Mucosa of descending colon (tissue), 3 donors: ENCODE measurements around the gene VKORC1. TPM values are rescaled to one million over a fixed set of nuclear protein-coding genes. Genes with fewer than 3 reads are reported as not detected.

Experiments
- ATAC-seq: fragments of 200-7000 bp; cut with Tn5 transposase; one replicate; pipeline ENCODE4 v1.9.1; 2020; ENCODE audit warnings: mild to moderate bottlenecking, moderate library complexity
- DNase-seq, 3 donors: peaks; one replicate each; pipeline ENCODE4 v3.0.0-alpha.2; 2020
- H3K36me3 ChIP-seq: fragments of 200-600 bp; one replicate; pipeline ENCODE4 v1.8.0; 2021; ENCODE audit warnings: low read depth, mild to moderate bottlenecking
- H3K4me1 ChIP-seq: fragments of 200-600 bp; one replicate; pipeline ENCODE4 v1.8.0; 2021; ENCODE audit warnings: low read depth, mild to moderate bottlenecking
- H3K4me3 ChIP-seq: fragments of 200-600 bp; one replicate; pipeline ENCODE4 v1.8.0; 2021; ENCODE audit warnings: mild to moderate bottlenecking
- H3K9me3 ChIP-seq: fragments of 200-600 bp; one replicate; pipeline ENCODE4 v1.8.0; 2021; ENCODE audit warnings: mild to moderate bottlenecking
- intact Hi-C, 2 donors: fragments of 100-400 bp; cut with DNase I in 1 of 2; cut with micrococcal nuclease in 1 of 2; formaldehyde crosslinking; loops; one replicate each; pipeline versions ENCODE4 v1.11.0 to v1.11.1; 2022; cut with DNase I, micrococcal nuclease
- total RNA-seq, 3 donors: library from RNA; stranded (reverse); fragmentation: NEBNext Ultra II Directional in 2 of 3; extraction: Animal tissue kit (Norgen Biotek cat#: 25700) in 2 of 3; gene quantifications; one replicate each; pipeline versions ENCODE4 v1.2.1 to v1.2.4, GENCODE V29; 2021 to 2023
- TF ChIP-seq, protein P1 (sequence below): fragments of 200-600 bp; IDR thresholded peaks from one replicate; pipeline ENCODE4 v1.8.0; 2022; ENCODE audit warnings: antibody characterized with exemption, mild to moderate bottlenecking
- donor health status: DM: no; HTN: no; CAD: no; lungs with moderate emphysema.
- donor health status: DM: no; HTN: no; CAD: no.
- donor health status: DM: no; HTN: yes; CAD: no.

The VKORC1 gene
- total RNA-seq, 3 donors from 2014 or later, result 31.9 to 67.9 (median 41.3) TPM

GRCh38 chr16:31074814-31075183 is 19.8 kb downstream of the VKORC1 start:
- no peak for ATAC-seq
- H3K9me3 ChIP-seq, result no peaks in the 10 kb centered on the region
- no peaks in the 10 kb centered on the region for H3K36me3 ChIP-seq
- TF ChIP-seq, protein P1, sequence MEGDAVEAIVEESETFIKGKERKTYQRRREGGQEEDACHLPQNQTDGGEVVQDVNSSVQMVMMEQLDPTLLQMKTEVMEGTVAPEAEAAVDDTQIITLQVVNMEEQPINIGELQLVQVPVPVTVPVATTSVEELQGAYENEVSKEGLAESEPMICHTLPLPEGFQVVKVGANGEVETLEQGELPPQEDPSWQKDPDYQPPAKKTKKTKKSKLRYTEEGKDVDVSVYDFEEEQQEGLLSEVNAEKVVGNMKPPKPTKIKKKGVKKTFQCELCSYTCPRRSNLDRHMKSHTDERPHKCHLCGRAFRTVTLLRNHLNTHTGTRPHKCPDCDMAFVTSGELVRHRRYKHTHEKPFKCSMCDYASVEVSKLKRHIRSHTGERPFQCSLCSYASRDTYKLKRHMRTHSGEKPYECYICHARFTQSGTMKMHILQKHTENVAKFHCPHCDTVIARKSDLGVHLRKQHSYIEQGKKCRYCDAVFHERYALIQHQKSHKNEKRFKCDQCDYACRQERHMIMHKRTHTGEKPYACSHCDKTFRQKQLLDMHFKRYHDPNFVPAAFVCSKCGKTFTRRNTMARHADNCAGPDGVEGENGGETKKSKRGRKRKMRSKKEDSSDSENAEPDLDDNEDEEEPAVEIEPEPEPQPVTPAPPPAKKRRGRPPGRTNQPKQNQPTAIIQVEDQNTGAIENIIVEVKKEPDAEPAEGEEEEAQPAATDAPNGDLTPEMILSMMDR, result no peak
- peak overlapping the region; percentile 86 for H3K4me3 ChIP-seq
- peaks cover 17% of the 10 kb centered on the region for H3K4me1 ChIP-seq
- DNase-seq, result no peak
- intact Hi-C loops, result loop anchor here in 1 of 2 donors (10.0 kb wide), 1 partner anchor 90 kb away; the partner anchor contains the start of gene HSD3B7

DNA sequence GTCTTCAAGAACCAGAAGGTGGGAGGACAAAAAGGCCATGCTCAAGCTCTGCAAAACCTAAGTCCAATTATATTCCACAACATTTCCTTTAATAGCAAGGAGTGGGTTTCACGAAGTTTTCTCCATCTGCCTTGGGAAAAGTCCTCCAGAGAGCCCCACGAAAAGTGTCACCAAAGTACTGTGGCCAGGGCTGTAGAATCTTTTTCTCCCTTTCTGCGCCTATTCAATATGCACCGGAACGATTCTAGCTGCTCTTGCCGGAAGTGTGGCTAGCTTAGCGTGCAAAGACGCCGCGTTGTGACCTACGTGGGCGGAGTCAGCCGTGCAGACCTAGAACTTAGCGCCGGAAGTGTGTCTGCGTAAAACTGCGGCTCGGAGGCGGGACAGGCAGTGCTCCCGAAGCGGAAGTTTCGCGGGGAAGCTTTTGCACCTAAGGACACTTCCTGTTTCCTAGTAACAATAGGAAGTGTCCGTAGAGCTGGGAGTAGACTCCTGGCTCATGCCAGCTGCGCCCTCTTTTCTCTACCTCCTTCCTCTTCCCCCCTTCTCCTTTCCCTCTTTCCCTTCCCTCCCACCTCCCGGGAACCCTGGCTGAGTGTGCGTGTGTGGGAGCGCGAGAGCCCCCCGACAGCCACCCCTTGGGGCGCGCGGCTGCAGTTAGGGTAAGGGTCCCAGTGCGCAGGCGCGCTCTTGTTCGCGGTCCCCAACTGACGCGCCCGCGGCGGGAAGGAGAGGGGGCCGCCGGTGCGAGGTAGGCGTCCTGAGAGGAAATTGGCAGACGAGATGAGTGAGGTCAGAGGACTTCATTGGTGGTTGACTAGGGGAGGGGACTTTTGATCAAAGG is 20.4 kb downstream of the VKORC1 start, which contains the start of the genes ZNF646 and ZNF668:
ZNF646 (plus strand) TSS at position 453 of the 844 bp plus-strand sequence. CDS start 1,903 bp downstream, outside the sequence.
ZNF668 (minus strand) TSS at position 271 of the 844 bp plus-strand sequence. CDS start 9,781 bp downstream, outside the sequence.
- Histone ChIP-seq H3K9me3 (no peaks in the 10 kb centered on the region), H3K4me1 (peaks cover 17% of the 10 kb centered on the region), H3K36me3 (no peaks in the 10 kb centered on the region), H3K4me3 (peak within 1 kb of the TSS; percentile 86)
- ATAC-seq (peak; percentile 91), DNase-seq (peak; percentile 97 to 99 (median 99))
- intact Hi-C loops, result loop anchor here (2.0 to 10.0 kb wide), 2 partner anchors 41 to 89 kb away; partner anchors contain the start of genes HSD3B7 (in 1 of the 2) and STX4 (in 1 of the 2)
- TF ChIP-seq, protein P1, result no peak

GRCh38 chr16:31073142-31073969 is 21.2 kb downstream of the VKORC1 start:
- TF ChIP-seq, protein P1, result no peak
- peak; percentile 88 for ATAC-seq
- Histone ChIP-seq H3K4me1 (peaks cover 17% of the 10 kb centered on the region), H3K9me3 (no peaks in the 10 kb centered on the region), H3K4me3 (peak overlapping the region; percentile 86), H3K36me3 (no peaks in the 10 kb centered on the region)
- peak; percentile 93 to 97 (median 93) for DNase-seq
- intact Hi-C loops, result loop anchor here (2.0 to 10.0 kb wide), 2 partner anchors 41 to 89 kb away; partner anchors contain the start of genes HSD3B7 (in 1 of the 2) and STX4 (in 1 of the 2)

- Histone ChIP-seq H3K4me3 (peak overlapping the region; percentile 86), H3K4me1 (peaks cover 17% of the 10 kb centered on the region), H3K9me3 (no peaks in the 10 kb centered on the region), H3K36me3 (no peaks in the 10 kb centered on the region)
- TF ChIP-seq, protein P1, result no peak
- DNase-seq (peak in 1 of 3 donors; percentile 48), ATAC-seq (peak; percentile 5)
- intact Hi-C loops, result loop anchor here (2.0 to 10.0 kb wide), 2 partner anchors 40 to 88 kb away; partner anchors contain the start of genes HSD3B7 (in 1 of the 2) and STX4 (in 1 of the 2)
These were observed 22.0 kb downstream of the VKORC1 start for GRCh38 chr16:31072540-31073141.

GRCh38 chr16:31071861-31072260 is 22.7 kb downstream of the VKORC1 start:
- H3K9me3 ChIP-seq, result no peaks in the 10 kb centered on the region
- TF ChIP-seq, protein P1, result no peak
- H3K4me3 ChIP-seq, result no peak overlapping the region
- peaks cover 17% of the 10 kb centered on the region for H3K4me1 ChIP-seq
- ATAC-seq, result no peak
- peak in 1 of 3 donors; percentile 30 for DNase-seq
- intact Hi-C loops, result loop anchor here (2.0 to 10.0 kb wide), 2 partner anchors 39 to 87 kb away; partner anchors contain the start of genes HSD3B7 (in 1 of the 2) and STX4 (in 1 of the 2)
- no peaks in the 10 kb centered on the region for H3K36me3 ChIP-seq
